DOHH2 (cell line): ENCODE data around the gene PLTP.

Experiments used
- CTCF ChIP-seq: fragments of 200-600 bp; sonication (generic); IDR thresholded peaks from one replicate; pipeline ENCODE4 v1.5.1; 2014; ENCODE audit warnings: antibody characterized with exemption, mild to moderate bottlenecking, low read depth, low read length; ENCODE audit not compliant: poor library complexity, severe bottlenecking
- EZH2phosphoT487 ChIP-seq: fragments of 200-600 bp; sonication (generic); IDR thresholded peaks from 2 replicates; pipeline ENCODE4 v1.6.1; 2017; ENCODE audit warnings: borderline replicate concordance, mild to moderate bottlenecking, antibody characterized with exemption, low read length, moderate library complexity, mixed read lengths

- TF ChIP-seq CTCF (no peak), EZH2phosphoT487 (no peak)
These were observed 50.5 kb downstream of the PLTP start for GRCh38 chr20:45861221-45862075.
